HAP-1 (cell line): ENCODE measurements around the gene CSAD.
"Not testable (repeated sequence)": the region's sequence is repeated elsewhere in the genome, so short reads cannot be mapped to it uniquely, and the experiment has no call there.

Experiments used
- DNase-seq, 2 experiments: peaks; one replicate each; pipeline ENCODE4 v3.0.0-alpha.2; 2016 to 2020; ENCODE audit warnings: low spot score in 2 of 2
- H3K27me3 ChIP-seq: fragments of 250-450 bp; sonication (Bioruptor Pico); 2 replicates; pipeline ENCODE4 v1.5.1; 2020; ENCODE audit warnings: low read depth, mild to moderate bottlenecking, moderate library complexity
- H3K36me3 ChIP-seq: fragments of 250-450 bp; sonication (Bioruptor Pico); replicated peaks from 2 replicates; pipeline ENCODE4 v1.5.1; 2020; ENCODE audit warnings: mild to moderate bottlenecking
- H3K4me1 ChIP-seq: fragments of 250-450 bp; sonication (Bioruptor Pico); 2 replicates; pipeline ENCODE4 v1.5.1; 2020; ENCODE audit warnings: mild to moderate bottlenecking
- H3K4me3 ChIP-seq: fragments of 250-450 bp; sonication (Bioruptor Pico); 2 replicates; pipeline ENCODE4 v1.5.1; 2020; ENCODE audit warnings: mild to moderate bottlenecking, moderate library complexity
- H3K9me3 ChIP-seq: fragments of 250-450 bp; sonication (Bioruptor Pico); 2 replicates; pipeline ENCODE4 v1.5.1; 2020; ENCODE audit warnings: mild to moderate bottlenecking, moderate library complexity
- in situ Hi-C: fragments of 300-500 bp; cut with MboI; formaldehyde crosslinking; loops from 3 replicates; pipeline ENCODE4 v1.14.3; 2020; ENCODE audit warnings: low sequenced_read_pairs, inconsistent platforms, mixed read lengths

CSAD gene

DNA sequence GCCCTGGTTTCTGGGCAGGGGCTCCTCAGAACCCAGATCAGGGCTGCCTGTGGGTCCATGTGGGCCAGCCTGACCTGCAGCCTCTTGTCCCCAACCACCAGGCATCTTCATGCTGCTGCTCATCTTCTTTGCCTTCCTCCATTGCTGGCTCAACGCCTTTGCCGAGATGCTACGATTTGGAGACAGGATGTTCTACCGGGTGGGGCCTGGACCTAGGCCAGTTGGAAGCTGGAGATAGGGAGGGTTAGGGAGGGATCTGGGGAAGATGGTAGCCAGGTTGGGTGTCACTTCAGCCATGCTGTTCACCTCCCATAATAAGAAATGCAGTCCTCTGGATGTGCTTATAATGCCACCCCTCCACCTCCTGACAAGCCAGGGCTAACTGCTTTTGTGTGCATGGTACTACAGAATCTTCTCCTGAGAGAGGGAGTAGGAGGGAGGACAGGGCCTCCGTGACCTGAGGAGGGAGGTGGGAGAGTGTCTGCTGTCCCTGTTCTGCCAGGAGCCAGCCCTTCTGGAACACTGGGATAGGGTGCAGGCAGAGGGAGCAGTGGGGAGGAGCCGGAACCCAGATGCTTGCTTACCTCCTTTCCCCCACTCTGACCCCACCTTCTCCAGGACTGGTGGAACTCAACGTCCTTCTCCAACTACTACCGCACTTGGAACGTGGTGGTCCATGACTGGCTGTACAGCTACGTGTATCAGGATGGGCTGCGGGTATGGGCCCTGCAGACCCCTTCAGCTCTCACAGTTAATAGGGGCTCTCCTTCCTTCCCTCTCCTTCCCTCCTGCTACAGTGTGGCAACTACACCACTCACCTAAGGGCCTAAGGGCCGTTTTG lies 59.8 kb downstream of the CSAD start:
- in situ Hi-C loops, result no loop called here
- no peaks in the 10 kb centered on the region for H3K36me3 ChIP-seq
- no peak for DNase-seq
- no peaks in the 10 kb centered on the region for H3K9me3 ChIP-seq
- H3K4me3 ChIP-seq, result no peak overlapping the region
- H3K27me3 ChIP-seq, result no peaks in the 10 kb centered on the region
- H3K4me1 ChIP-seq, result no peaks in the 10 kb centered on the region

DNA sequence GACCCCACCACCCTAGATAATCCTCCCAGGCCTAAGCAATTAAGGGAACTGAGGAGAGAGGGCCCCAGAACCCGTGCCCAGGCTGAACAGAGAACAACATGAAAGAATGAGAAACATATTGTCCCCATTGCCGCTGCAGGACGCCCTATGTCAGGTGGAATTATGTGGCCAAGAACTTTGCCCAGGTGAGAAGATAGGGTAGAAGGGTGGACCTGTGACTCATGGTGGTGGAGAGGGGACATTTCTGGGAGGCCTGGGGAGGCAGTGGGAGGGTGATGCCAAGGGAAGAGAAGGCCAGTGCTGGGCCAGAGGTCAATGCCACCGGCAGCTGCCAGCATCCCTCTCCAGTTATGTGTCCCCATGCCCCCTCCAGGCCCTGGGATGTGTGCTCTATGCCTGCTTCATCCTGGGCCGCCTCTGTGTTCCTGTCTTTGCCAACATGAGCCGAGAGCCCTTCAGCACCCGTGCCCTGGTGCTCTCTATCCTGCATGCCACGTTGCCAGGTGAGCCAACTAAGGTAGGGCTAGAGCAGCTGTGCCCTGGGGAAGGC lies 61.9 kb downstream of the CSAD start:
- in situ Hi-C loops, result no loop called here
- no peak for DNase-seq
- no peaks in the 10 kb centered on the region for H3K9me3 ChIP-seq
- H3K4me1 ChIP-seq, result no peaks in the 10 kb centered on the region
- no peaks in the 10 kb centered on the region for H3K36me3 ChIP-seq
- no peaks in the 10 kb centered on the region for H3K27me3 ChIP-seq
- H3K4me3 ChIP-seq, result no peak overlapping the region

DNA sequence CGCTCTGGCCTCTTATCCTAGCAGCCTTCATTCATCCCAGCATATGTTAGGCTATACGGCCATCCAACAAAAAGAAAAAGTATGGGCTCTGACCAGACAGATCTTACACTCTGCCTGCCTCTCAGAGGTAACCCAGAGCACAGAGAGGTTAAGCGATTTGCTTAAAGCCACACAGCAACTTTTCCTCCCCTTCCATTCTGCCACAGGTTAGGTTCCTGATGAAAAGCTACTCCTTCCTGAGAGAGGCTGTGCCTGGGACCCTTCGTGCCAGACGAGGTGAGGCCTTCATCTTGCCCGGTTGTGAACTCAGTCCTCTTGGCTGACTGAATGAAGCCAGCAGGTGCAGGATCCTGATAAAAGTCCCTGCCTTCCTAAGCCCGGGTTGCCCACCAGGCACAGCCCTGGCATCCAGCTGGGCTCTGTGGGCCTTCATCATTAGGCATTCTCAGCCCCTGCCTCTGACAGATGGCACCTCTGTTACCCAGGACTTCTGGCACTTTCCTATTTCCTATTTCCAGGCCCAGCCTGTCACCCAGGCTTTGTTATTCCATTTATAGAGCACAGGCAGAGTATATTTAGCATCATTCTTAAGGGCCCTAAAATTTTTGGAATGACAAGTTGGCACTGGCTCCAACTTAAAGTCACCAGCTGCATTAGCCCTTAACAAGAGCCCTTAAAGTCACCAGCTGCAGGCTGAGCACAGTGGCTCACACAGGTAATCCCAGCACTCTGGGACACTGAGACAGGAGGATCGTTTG lies 64.7 kb downstream of the CSAD start:
- Histone ChIP-seq H3K9me3 (no peaks in the 10 kb centered on the region), H3K27me3 (no peaks in the 10 kb centered on the region), H3K36me3 (no peaks in the 10 kb centered on the region), H3K4me1 (no peaks in the 10 kb centered on the region), H3K4me3 (no peak overlapping the region)
- in situ Hi-C loops, result no loop called here
- DNase-seq, result no peak

GRCh38 chr12:53115112-53115890 lies 65.4 kb downstream of the CSAD start:
- Histone ChIP-seq H3K36me3 (no peaks in the 10 kb centered on the region), H3K4me3 (no peak overlapping the region), H3K4me1 (no peaks in the 10 kb centered on the region), H3K27me3 (no peaks in the 10 kb centered on the region; the same call in 1 of the 2 replicates), H3K9me3 (peaks cover 2% of the 10 kb centered on the region; the same call in 1 of the 2 replicates)
- in situ Hi-C loops, result no loop called here
- peak in 1 of 2 experiments; percentile 28 for DNase-seq

DNA sequence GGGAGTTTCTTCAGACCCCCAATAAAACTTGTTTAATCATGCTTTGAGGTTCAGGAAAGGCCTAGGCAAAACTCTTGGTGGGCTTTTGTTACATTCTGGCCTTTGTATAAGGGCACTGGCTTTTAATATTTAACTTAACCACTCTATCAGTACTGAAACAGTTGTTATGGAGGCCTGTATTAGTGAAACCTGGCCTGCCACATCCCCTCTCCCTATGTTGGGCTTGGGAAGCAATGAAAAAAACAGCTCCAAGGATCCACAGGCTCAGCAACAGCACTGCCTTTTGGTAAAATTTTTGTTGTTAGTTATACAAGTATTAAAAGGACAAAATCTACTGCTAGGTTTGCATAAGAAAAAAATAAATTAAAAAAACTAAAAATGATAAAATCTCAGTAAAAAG lies 66.8 kb downstream of the CSAD start:
- Histone ChIP-seq H3K27me3 (no peaks in the 10 kb centered on the region; the same call in 1 of the 2 replicates), H3K36me3 (no peaks in the 10 kb centered on the region), H3K4me1 (no peaks in the 10 kb centered on the region), H3K4me3 (no peak overlapping the region), H3K9me3 (peaks cover 7% of the 10 kb centered on the region)
- in situ Hi-C loops, result no loop called here
- DNase-seq, result no peak

- Histone ChIP-seq H3K9me3 (peaks cover 7% of the 10 kb centered on the region), H3K27me3 (no peaks in the 10 kb centered on the region; the same call in 1 of the 2 replicates), H3K4me3 (no peak overlapping the region), H3K36me3 (no peaks in the 10 kb centered on the region), H3K4me1 (no peaks in the 10 kb centered on the region)
- in situ Hi-C loops, result no loop called here
- no peak for DNase-seq
Measured at GRCh38 chr12:53113136-53113705, 67.5 kb downstream of the CSAD start.

- H3K9me3 ChIP-seq, H3K27me3 ChIP-seq, H3K4me3 ChIP-seq, H3K36me3 ChIP-seq, DNase-seq, in situ Hi-C loops, H3K4me1 ChIP-seq: not testable (repeated sequence)
Measured at GRCh38 chr12:53112431-53112830, 68.3 kb downstream of the CSAD start.
